Measurements from ENCODE around the gene AMBRA1. TPM values are rescaled to one million over a fixed set of nuclear protein-coding genes. Genes with fewer than 3 reads are reported as not detected.

Gene AMBRA1
- total and polyA plus RNA-seq, 2 of the 8 experiments (the other 6 are each of a cell fraction or from before 2014, with no cell fraction given): 14.2 to 37.4 TPM

DNA sequence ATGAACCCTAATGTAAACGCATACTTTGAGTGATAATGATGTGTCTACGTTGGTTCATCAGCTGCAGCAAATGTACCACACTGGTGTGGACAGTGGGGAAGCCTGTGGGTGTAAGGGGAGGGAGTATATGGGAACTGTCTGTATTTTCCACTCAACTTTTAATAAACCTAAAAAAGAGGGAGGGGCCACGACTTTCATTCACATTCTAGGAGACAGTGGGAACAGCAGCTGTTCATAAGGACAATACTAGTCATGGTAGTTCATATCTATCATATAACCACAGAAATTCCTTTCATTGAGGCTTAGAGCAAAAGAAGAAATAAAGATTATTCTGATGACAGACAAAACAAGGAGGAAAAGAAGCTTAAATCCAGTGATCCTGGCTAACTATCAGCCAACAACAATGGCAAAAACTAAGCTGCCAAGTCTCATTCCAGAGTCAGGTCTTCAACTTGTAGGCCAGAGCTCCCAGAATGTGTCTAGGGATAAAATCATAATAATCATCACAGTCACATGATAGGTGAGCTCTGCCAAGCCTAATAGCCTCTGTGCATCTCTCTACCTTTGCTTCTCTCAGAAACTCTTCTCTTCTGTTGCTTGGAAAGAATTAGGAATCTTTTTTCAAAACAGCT is 142.9 kb downstream of the AMBRA1 start (continued):
- TF ChIP-seq RBBP5 (IDR thresholded peaks at IDR 0.05; ENCODE audit: borderline replicate concordance, low read depth, low read length) (no peak), EP300 (IDR thresholded peaks at IDR 0.05; ENCODE audit: borderline replicate concordance in 1 of 2, low read depth in 2 of 2, low read length in 2 of 2) (no peak), JUND (IDR thresholded peaks at IDR 0.05; ENCODE audit: low read length) (no peak), TAF7 (optimal IDR thresholded peaks at IDR 0.05; ENCODE audit: borderline replicate concordance, low read depth, low read length) (no peak), TBP (IDR thresholded peaks at IDR 0.05; ENCODE audit: low read depth, low read length) (no peak)
- TF ChIP-seq, protein P1, sequence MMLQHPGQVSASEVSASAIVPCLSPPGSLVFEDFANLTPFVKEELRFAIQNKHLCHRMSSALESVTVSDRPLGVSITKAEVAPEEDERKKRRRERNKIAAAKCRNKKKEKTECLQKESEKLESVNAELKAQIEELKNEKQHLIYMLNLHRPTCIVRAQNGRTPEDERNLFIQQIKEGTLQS (IDR thresholded peaks at IDR 0.05; ENCODE audit: insufficient read depth, low read depth, low read length): no peak

Data from H1 (cell line).